ENCODE data around the gene CHD5. TPM values are rescaled to one million over a fixed set of nuclear protein-coding genes. Genes with fewer than 3 reads are reported as not detected.
"Not testable (repeated sequence)": the region's sequence is repeated elsewhere in the genome, so short reads cannot be mapped to it uniquely, and the experiment has no call there.

The CHD5 gene
- total RNA-seq, 1 donor from 2014 or later = 1.2 TPM

GRCh38 chr1:6065093-6065858 lies 114.8 kb downstream of the CHD5 start:
- DNase-seq (ENCODE audit: low read depth) = no peak

GRCh38 chr1:6063532-6064053 lies 116.5 kb downstream of the CHD5 start:
- DNase-seq (ENCODE audit: low read depth) = not testable (repeated sequence)

GRCh38 chr1:6062670-6063069 lies 117.5 kb downstream of the CHD5 start:
- DNase-seq (ENCODE audit: low read depth) = no peak

- no peak for DNase-seq (ENCODE audit: low read depth)
Observed at GRCh38 chr1:6059866-6060265, 120.3 kb downstream of the CHD5 start.

- DNase-seq (ENCODE audit: low read depth) = peak; percentile 3
Observed at GRCh38 chr1:6057170-6057845, 122.8 kb downstream of the CHD5 start.

GRCh38 chr1:6056572-6056948 lies 123.6 kb downstream of the CHD5 start:
- no peak for DNase-seq (ENCODE audit: low read depth)

- no peak for DNase-seq (ENCODE audit: low read depth)
Observed at GRCh38 chr1:6054596-6054995, 125.5 kb downstream of the CHD5 start.

- DNase-seq (ENCODE audit: low read depth) = no peak
Observed at GRCh38 chr1:6053206-6053546, 126.9 kb downstream of the CHD5 start.

- DNase-seq (ENCODE audit: low read depth) = peak; percentile 57
Observed at GRCh38 chr1:6052543-6053205, 127.4 kb downstream of the CHD5 start.

Other genes with a start within 250 kb of the CHD5 start
- 4.0 and 14.3 TPM in 2 replicates for gene NPHP4, start 187.9 kb downstream of the CHD5 start, total RNA-seq
- gene KCNAB2, start 134.4 kb downstream of the CHD5 start, total RNA-seq = 0.69 and 2.3 TPM in 2 replicates
- gene RPL22, start 19.3 kb upstream of the CHD5 start, total RNA-seq = 160 and 174 TPM in 2 replicates
- gene RNF207, start 25.8 kb upstream of the CHD5 start, total RNA-seq = 23.8 and 53.5 TPM in 2 replicates
- gene ICMT, start 55.6 kb upstream of the CHD5 start, total RNA-seq = 81.1 and 107 TPM in 2 replicates
- not detected in 2 replicates for gene HES3, start 63.9 kb upstream of the CHD5 start, total RNA-seq
- gene GPR153, start 80.8 kb upstream of the CHD5 start, total RNA-seq = 1.9 and 4.8 TPM in 2 replicates
- gene ACOT7, start 213.4 kb upstream of the CHD5 start, total RNA-seq = 17.9 and 23.1 TPM in 2 replicates
- 5.8 and 13.0 TPM in 2 replicates for gene HES2, start 239.6 kb upstream of the CHD5 start, total RNA-seq
- gene ESPN, start 244.5 kb upstream of the CHD5 start, total RNA-seq = 0.25 TPM in 1 of 2 replicates, not detected in the other